Upper lobe of left lung (tissue), 4 donors: ENCODE measurements around the gene NPAS1.

Source experiments
- EP300 ChIP-seq, 4 donors: sonication (generic); formaldehyde crosslinking; IDR thresholded peaks; one replicate each; pipeline ENCODE4 v1.5.1; 2017; ENCODE audit warnings: antibody characterized with exemption in 4 of 4, control low read depth in 2 of 4
- POLR2A ChIP-seq, 4 donors: fragments of 450-650 bp; IDR thresholded peaks; one replicate each; pipeline ENCODE4 v1.5.1; 2016 to 2017; ENCODE audit warnings: antibody characterized with exemption in 4 of 4, mild to moderate bottlenecking in 2 of 4
- POLR2AphosphoS5 ChIP-seq, 2 donors: sonication (generic); formaldehyde crosslinking; IDR thresholded peaks; one replicate each; pipeline ENCODE4 v1.5.1; 2017; ENCODE audit warnings: antibody characterized with exemption in 2 of 2
- TF ChIP-seq, protein P1 (sequence below), 6 experiments: fragments of 450-650 bp in 4 of 6; fragments of 200-600 bp in 2 of 6; sonication (generic) in 2 of 6; IDR thresholded peaks; one replicate each; pipeline ENCODE4 v1.5.1; 2016 to 2019; ENCODE audit warnings: antibody characterized with exemption in 6 of 6

DNA sequence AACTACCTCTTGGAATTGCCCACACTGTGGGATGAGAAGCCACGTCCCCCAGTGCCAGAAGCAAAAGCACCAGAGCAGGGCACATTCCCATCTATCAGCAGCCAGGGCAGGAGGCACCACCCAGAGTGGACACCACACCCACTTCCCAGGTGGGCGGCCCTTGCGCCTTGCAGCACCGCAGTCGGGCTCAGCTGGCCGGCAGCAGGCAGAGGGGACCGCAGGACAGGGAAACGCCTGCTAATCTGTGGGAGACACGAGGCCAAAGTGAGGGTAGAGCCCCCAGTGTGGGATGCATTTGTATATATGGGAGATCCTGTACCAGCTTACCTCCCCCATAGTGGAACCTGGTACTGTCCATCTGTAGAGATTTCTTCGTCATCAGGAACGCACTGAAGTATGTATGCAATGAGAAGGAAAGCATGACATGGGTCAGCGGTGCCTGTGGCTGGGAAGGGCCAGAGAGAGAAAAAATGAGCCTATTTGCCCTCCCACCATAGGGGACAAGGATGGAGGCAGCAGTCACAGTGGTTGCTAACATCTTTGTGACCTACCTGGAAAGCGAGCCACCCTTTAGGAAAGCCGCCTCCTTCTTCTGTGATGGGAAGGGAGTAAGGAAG lies 30.9 kb upstream of the NPAS1 start:
- TF ChIP-seq, protein P1, sequence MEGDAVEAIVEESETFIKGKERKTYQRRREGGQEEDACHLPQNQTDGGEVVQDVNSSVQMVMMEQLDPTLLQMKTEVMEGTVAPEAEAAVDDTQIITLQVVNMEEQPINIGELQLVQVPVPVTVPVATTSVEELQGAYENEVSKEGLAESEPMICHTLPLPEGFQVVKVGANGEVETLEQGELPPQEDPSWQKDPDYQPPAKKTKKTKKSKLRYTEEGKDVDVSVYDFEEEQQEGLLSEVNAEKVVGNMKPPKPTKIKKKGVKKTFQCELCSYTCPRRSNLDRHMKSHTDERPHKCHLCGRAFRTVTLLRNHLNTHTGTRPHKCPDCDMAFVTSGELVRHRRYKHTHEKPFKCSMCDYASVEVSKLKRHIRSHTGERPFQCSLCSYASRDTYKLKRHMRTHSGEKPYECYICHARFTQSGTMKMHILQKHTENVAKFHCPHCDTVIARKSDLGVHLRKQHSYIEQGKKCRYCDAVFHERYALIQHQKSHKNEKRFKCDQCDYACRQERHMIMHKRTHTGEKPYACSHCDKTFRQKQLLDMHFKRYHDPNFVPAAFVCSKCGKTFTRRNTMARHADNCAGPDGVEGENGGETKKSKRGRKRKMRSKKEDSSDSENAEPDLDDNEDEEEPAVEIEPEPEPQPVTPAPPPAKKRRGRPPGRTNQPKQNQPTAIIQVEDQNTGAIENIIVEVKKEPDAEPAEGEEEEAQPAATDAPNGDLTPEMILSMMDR (IDR thresholded peaks at IDR 0.05): no peak
- TF ChIP-seq POLR2AphosphoS5 (IDR thresholded peaks at IDR 0.05) (no peak), POLR2A (IDR thresholded peaks at IDR 0.05) (no peak), EP300 (IDR thresholded peaks at IDR 0.05) (no peak)
